NCI-H446 treated with DMSO at 0.1 percent for 48 hours (cell line): ENCODE data around the gene XXYLT1.

ENCODE experiments used
- DNase-seq: peaks from one replicate; lab custom pipeline; 2025; lab: John Stamatoyannopoulos, UW

The XXYLT1 gene

GRCh38 chr3:195077611-195078540 lies 193.1 kb downstream of the XXYLT1 start:
- no peak for DNase-seq

DNA sequence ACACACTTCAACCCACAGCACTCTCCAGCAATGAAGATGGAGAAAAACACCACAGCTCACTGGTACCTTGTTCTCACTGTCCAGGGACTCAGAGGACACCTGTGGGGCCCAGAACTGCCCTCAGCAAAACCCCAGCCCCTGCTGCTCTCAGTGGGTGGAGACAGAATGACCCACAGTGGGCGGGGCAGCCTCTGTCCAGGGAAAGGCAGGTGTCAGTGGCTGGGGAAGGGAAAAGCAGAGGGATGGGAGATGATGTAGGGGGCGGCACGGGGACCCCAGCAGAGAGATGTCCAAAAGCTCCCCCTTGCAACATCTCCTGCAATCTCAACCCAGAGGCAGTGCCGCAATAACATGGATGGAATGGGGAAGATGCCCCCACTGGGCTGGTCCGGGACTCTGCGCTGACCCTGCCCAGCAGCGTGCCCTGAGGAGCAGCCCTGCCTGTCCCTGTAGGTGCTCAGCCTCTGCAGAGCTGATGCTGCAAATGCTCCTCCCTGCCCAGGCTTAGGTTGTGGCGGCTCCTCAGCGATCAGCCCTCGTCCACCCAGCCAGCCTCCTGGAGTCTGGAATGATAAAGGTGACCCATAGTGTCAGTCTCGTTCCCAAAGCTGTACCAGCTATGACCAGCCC lies 193.9 kb downstream of the XXYLT1 start:
- DNase-seq: no peak

DNA sequence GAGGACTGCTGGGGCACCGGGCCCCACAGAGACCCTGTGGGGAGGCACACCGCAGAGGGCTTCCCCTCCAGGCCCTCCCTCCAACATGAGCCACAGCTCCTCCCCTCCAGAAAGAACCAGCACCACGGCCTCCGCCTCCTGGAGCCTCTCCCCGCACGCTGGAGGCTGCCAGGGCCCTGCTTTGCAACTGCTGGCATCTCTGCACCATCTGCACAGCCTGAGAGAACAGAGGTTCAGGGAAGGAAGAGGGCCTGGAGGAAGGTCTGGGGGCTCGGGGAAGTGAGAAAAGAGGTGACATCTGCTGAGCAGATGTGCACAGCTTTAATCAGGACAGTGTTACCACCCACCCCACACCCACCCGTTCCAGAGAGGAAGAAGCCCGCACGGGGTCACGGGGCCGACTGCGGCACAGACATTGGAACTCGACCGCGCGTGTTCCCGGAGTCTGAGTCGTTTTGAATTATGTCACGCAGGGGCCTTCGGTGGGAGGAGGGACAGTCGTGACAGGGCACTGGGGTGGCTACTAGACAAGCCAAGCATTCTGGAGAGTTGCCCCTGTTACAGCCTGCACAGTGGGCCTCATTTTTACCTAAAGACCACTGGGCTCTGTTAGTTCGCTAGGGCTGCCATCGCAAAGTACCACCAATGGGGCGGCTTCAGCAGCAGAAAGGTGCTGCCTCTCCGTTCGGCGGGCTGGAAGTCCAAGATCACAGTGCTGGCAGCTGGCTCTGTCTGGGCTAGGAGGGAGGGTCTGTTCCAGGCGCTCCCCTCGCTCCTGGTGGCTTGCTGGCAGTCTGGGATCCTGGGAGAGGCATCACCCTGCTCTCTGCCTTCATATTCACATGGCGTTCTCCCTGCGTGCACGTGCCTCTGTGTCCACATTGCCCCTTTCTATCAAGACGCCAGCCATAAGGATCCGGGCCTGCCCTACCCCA lies 194.8 kb downstream of the XXYLT1 start:
- no peak for DNase-seq

- DNase-seq: no peak
Observed at GRCh38 chr3:195075199-195075940, 195.6 kb downstream of the XXYLT1 start.

DNA sequence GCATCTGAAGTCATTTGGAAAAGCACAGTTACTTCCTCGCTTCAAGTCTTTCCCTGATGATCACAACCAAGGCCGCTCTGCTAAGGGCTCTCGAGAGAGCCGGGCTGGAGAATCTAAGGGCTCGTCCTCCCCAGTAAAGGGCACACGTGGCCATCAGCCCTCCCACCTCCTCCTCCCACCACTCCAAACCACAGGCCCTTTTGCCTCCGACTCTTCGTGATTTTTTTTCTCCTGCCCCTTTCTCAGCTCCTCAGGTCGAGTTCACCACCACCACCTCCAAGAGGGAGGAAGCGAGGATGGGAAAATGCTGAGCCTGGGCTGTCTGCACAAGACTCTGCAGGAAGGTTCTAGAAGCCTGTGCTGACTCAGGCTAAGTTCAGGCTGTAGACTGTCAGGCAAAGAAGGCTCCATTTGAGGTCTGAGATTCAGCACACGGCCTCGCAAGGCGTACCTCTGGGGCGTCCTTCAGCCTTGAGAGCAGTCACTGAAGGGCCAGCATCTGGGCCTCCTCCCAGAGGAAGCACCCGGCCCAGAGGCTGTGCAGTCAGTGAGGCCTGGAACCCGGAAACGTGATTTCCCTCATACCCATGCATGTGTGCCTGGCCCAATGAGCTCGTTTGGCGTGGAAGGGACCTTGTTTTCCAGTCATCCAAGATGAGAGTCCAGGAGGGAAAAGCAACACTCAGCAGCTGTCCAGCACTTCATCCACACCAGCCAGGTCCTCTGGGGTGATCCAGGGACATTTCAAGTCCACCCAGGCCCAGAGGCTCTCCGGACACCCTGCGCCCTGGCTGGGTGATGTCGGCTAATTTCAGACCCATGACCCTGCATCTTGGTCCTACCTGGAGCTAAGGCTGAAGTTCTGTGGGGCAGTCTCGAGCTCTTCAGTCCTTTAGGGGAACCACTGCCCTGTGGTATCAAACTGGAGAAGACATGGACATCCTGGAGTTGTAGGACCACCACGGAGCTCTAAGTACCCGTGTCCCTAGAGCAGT lies 196.8 kb downstream of the XXYLT1 start:
- DNase-seq: no peak

DNA sequence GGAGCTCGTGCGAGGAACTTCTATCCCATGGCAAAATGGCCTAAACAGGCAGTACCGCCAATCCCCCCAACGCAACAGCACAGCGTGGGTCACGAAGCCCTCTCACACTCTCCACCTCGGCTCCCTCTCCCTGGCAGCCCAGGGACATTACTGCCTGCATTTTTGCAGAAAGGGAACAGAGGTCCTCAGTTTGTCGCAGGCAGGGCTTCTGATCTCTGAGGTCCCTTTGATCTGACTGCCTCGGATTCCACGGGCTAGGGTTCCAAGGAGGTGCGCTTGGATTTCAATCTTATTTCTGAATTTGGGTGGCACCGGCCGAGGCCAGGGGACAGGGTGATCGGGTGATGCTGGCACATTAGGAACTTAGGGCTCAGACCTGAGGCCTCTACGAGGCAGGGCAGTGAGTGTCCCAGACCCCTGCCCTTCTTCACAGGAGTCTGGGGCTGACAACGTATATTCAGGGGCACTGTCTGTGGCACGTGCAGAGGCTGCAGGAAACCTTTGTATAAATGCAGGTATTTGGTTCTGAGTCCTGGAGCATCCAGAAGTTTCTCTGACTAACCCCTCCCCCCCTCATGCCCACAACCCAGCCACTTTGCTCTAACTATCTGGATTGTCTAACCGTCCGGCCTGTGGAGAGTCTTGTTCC lies 197.9 kb downstream of the XXYLT1 start:
- no peak for DNase-seq

DNA sequence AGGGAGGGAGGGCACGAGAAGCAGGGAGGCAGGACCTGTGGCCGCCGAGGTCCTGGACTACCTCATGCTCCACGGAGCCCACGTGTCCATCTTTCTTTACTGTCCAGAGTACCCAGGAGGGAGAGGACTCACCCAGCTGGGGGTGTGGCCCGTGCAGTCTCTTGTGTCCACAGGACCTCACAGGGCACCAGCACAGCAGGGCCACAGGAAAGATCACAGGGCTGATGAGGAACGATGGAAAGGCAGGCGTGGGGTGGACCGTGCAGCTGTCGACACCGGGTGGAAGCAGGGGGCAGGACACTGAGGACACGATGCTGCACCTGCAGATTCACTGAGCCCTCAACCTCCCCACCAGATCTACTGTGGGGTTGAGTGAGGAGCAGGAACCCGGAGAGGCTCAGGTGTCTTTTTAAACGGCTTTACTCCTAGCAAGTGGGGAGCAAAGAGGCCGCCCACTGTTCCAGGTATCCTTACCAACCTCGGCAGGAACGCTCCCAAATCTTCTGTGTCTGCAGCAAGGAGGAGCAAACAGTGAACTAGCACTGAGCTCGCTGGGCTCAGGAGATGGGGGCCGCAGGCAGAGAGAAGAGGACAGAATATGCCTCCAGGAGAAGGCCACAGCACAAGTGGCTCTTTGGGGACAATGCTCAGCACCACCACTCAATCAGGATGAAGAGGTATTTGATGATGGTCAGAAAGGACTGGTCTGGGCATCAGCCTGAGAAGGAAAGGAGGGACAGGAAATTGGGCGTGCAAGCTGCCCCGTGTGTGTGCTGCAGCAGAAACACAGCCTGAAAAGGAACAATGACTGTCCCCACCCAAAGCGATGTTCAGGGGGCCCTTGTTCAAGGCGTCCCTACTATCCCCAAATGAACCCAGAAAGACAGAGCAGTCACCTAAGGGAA lies 198.8 kb downstream of the XXYLT1 start:
- no peak for DNase-seq

GRCh38 chr3:195071011-195071728 lies 199.8 kb downstream of the XXYLT1 start:
- DNase-seq: no peak

DNA sequence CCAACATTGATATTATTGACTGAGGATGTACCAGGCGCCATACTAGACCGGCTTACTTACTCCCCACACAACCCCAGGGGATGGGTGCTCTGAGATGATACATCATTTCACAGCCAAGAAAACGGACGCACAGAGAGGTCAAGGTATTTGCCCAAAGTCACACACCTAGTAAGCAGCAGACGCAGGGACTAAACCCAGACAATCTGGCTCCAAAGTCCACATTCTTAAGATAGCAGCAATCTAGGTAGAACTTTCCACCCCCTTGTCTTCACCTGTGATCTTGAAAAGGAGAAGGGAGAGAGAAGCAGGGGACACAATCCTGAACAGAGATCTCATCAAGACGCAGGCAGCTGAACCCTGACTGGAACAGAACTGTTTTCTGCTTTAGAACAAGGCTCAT lies 200.6 kb downstream of the XXYLT1 start:
- DNase-seq: no peak

DNA sequence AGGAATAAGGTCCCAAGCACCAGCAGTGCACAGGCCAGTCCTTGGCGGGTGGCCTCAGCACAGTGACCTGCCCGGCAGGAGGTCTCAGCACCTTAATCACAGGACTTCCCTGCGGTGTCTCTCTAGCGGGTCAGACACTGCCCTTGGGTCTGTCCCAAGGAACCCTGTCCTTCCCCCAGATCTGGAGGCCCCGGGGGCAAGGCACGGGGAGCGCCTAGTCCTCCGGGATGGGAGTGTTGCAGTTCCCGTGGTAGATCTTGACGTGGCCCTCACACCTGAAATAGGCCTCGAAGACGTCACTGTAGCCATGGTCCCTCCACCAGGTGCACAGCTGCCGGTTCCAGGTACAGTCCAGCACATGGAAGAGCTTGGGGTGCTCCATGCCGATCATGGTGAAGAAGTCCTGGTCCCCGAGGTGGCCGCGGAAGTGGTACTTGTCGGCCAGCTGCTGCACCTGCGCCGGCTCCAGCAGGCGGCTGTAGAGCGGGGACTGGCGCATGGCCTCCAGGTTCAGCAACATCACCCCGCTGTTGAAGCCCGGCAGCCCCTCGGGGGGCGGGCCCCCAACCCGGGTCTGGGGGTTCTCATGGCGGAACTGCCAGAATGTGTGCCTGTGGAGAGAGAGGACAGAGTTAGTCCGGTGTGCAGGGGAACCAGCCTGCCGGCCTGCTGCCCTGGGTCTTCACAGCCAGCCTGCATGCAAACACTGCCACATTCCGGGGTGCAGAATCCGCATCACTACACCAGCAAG lies 201.3 kb downstream of the XXYLT1 start:
- DNase-seq: no peak

GRCh38 chr3:195068084-195069080 lies 202.6 kb downstream of the XXYLT1 start:
- DNase-seq: no peak

DNA sequence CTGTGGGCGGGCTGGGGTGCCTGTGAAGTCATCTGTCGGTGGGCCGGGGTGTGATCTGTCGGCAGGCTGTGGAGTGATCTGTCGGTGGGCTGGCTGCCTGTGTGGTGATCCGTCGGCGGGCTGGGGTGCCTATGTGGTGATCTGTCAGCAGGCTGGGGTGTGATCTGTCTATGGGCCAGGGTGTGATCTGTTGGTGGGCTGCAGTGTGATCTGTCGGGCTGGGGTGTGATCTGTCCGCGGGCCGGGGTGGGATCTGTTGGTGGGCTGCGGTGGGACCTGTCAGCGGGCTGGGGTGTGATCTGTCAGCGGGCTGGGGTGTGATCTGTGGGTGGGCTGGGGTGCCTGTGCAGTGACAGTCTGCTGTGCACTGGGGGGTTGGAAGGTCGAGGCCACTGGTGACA lies 204.5 kb downstream of the XXYLT1 start:
- no peak for DNase-seq

DNA sequence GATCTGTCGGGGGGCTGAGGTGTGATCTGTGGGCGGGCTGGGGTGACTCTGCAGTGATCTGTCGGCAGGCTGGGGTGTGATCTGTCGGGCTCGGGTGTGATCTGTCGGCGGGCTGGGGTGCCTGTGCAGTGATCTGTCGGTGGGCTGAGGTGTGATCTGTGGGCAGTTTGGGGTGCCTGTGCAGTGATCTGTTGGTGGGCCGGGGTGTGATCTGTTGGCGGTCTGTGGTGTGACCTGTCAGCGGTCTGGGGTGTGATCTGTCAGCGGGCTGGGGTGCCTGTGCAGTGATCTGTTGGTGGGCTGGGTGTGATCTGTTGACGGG lies 205.1 kb downstream of the XXYLT1 start:
- no peak for DNase-seq

DNA sequence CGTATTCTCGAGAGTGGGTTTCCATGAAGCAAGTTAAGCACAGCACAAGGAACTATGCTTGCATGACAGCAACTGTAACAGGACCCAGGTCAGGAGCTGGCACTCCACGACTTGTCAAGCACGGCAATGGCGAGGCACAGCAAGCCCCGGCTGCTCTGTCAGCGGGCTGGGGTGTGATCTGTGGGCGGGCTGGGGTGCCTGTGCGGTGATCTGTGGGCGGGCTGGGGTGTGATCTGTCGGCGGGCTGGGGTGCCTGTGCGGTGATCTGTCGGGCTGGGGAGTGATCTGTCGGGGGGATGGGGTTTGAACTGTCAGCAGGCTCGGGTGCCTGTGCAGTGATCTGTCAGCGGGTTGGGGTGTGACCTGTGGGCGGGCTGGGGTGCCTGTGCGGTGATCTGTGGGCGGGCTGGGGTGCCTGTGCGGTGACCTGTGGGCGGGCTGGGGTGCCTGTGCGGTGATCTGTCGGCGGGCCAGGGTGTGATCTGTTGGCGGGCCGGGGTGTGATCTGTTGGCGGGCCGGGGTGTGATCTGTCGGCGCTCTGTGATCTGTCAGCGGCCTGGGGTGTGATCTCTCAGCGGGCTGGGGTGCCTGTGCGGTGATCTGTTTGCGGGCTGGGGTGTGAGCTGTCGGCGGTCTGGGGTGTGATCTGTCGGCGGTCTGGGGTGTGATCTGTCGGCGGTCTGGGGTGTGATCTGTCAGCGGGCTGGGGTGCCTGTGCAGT lies 205.7 kb downstream of the XXYLT1 start:
- DNase-seq: no peak

DNA sequence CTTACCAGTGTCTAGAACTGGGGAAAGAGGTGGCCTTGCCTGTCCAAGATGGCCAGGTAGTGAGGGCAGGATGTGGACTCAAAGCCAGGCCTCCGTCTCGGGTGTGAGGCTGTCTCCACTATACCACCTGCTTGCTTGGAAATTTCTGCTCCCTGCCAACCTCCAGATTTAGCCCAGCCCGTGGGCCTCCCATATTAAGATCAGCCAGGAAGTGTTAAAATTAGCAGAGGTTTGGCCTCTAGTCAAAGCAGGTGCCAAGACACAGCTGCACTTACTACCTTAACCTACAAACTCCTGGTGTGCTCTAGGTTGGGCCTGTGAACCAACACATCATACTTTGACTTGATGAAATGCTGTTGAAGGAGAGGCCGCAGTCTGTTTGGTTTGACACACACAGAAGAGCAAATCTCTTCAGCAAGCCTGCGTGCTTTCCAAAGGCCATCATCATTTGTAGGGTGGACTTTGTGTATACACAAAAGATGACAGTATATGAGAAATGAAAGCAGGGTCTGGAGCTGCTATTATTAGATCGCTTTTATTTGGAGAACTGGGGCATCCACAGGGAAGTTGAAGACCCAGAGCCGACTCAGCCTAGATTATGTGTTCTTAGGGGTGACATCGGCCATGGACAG lies 206.5 kb downstream of the XXYLT1 start:
- no peak for DNase-seq
